HUES64 (cell line): Measurements from ENCODE around the gene NTF4.
A peak's percentile ranks its signal among the peaks of the same experiment; 100 is the strongest.
"Not testable (repeated sequence)": the region's sequence is repeated elsewhere in the genome, so short reads cannot be mapped to it uniquely, and the experiment has no call there.

Experiments
- H3K27ac ChIP-seq: 2 replicates; pipeline ENCODE4 v1.7.0; 2013; ENCODE audit warnings: low read depth, low read length, inconsistent platforms
- H3K27me3 ChIP-seq: 2 replicates; pipeline ENCODE4 v1.6.1; 2013; ENCODE audit warnings: mild to moderate bottlenecking, low read length; ENCODE audit not compliant: insufficient read depth
- H3K36me3 ChIP-seq: 2 replicates; pipeline ENCODE4 v1.6.1; 2013; ENCODE audit warnings: mild to moderate bottlenecking, low read length; ENCODE audit not compliant: insufficient read depth
- H3K4me1 ChIP-seq: 2 replicates; pipeline ENCODE4 v1.6.1; 2013; ENCODE audit warnings: mild to moderate bottlenecking, low read length, moderate library complexity; ENCODE audit not compliant: insufficient read depth
- H3K4me3 ChIP-seq: 2 replicates; pipeline ENCODE4 v1.5.1; 2013; ENCODE audit warnings: mild to moderate bottlenecking, low read length, moderate library complexity
- H3K9ac ChIP-seq: 2 replicates; pipeline ENCODE4 v1.6.1; 2013; ENCODE audit warnings: mild to moderate bottlenecking, low read depth, low read length
- H3K9me3 ChIP-seq: 2 replicates; pipeline ENCODE4 v1.6.1; 2013; ENCODE audit warnings: low read depth, low read length; ENCODE audit not compliant: insufficient read depth
- WGBS: fragments of 150-250, 120-280 bp; methylation state at CpG from one replicate; pipeline ENCODE4 v1.1.7; 2013; ENCODE audit warnings: missing lambda C conversion rate; 5-methylcytosine and 5-hydroxymethylcytosine counted together

Gene NTF4

DNA sequence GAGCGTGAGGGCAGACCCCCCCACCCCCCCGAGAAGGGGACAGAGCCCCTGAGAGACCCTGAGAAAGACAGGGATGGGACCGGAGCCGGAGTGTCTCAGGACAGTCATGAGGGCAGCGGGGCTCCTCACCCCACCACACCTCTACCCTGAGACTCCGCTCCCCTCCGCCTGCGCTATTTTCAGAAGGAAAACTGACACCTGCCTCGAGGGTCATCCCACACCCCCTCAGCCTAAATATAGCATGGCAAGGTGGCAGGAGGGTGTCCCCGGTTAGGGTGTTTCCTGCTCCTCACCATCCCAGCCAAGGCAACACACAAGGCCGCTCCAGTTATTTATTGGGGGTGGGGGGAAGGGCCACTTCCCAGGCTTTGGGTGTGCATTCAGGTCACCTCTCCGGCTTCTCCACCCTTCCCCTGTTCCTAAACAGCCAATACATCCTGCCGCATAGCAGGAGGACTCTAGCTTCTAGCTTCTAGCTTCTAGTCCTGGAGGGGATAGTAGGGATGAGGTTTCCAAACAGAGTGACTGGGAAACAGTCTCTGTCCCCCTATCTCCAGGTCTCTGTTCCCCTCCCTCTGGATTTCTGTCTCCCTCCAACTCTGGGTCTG is 1.4 kb upstream of the NTF4 start:
- no peaks in the 10 kb centered on the region for H3K9me3 ChIP-seq
- no peak overlapping the region for H3K9ac ChIP-seq
- H3K27ac ChIP-seq: no peak overlapping the region
- 63% methylated on average over 10 of the region's 13 CpGs for WGBS
- no peaks in the 10 kb centered on the region for H3K36me3 ChIP-seq
- H3K4me1 ChIP-seq: peaks cover 20% of the 10 kb centered on the region
- 0 out of 2 replicates have a peak overlapping the region, but pooled peaks have one; percentile 17 for H3K4me3 ChIP-seq
- H3K27me3 ChIP-seq: peaks cover 53% of the 10 kb centered on the region

DNA sequence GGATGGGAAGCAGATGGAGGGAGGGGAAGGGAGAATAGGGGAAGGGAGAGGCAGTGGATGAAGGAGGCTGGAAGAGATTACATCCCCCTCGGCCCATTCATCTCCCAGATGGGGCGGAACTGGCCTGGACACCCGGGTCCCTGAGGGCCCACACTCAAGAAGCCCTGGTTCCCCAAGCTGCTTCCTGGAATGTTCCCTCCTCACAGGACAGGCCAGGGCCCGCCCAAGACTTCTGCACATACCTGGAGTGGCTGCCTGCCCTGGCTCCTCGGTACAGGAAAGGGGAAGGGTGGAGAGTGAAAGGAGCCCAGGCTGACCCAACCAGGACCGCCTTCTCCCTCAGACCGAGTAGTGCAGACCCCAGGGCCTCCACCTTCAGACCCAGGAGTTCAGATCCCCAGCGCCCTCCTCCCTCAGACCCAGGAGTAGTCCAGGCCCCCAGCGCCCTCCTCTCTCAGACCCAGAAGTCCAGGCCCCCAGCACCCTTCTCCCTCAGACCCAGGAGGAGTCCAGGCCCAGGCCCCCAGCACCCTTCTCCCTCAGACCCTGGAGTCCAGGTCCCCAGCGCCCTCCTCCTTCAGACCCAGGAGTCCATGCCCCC is 489 bp downstream of the NTF4 start:
- peaks cover 20% of the 10 kb centered on the region for H3K4me1 ChIP-seq
- WGBS: 58% methylated on average over 10 of the region's 10 CpGs
- peak overlapping the region; percentile 49 for H3K4me3 ChIP-seq
- H3K9ac ChIP-seq: no peak overlapping the region
- no peaks in the 10 kb centered on the region for H3K36me3 ChIP-seq
- H3K27ac ChIP-seq: no peak overlapping the region
- H3K27me3 ChIP-seq: peaks cover 43% of the 10 kb centered on the region
- no peaks in the 10 kb centered on the region for H3K9me3 ChIP-seq

DNA sequence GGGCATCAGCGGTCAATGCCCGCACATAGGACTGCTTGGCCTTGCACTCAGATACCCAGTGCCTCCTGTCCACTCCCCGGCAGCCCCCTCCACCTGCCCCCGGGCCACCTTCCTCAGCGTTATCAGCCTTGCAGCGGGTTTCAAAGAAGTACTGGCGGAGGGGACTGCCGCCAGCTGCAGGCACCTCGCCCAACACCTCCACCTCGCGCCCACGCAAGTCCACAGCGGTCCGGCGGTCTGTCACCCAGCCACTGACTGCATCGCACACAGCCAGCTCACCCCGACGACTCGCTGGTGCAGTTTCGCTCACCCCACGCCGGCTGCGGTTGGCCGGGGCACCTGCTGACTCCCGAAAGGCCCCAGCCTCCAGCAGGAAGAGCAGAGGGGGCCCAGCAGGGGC is 3.2 kb downstream of the NTF4 start:
- Histone ChIP-seq H3K9ac (no peak overlapping the region), H3K27ac (no peak overlapping the region), H3K9me3 (no peaks in the 10 kb centered on the region), H3K36me3 (no peaks in the 10 kb centered on the region), H3K4me1 (peaks cover 23% of the 10 kb centered on the region), H3K4me3 (no peak overlapping the region), H3K27me3 (peaks cover 49% of the 10 kb centered on the region)
- WGBS: 84% methylated on average over 25 of the region's 25 CpGs

DNA sequence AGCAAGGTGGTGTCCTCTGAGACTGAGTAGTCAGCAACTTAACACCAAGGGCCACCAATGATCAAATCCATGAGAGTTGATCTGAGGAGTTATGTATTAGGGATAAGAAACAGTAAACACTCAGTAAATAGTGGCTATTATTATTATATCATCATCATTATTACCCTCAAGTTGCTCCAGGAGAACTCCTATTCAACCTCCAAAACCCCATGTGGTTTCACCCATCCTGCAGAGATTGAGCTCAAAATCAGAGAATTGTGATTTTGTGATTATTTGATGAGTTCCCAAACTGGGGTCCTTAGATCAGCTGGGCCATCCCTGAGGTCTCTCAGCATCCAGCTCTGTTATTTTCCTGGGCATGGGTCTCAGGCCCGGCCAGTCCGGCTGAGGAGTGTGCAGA is 3.6 kb downstream of the NTF4 start:
- no peak overlapping the region for H3K9ac ChIP-seq
- H3K4me1 ChIP-seq: peaks cover 19% of the 10 kb centered on the region
- H3K27me3 ChIP-seq: peaks cover 49% of the 10 kb centered on the region
- no peaks in the 10 kb centered on the region for H3K9me3 ChIP-seq
- no peak overlapping the region for H3K27ac ChIP-seq
- 96% methylated on average over 2 of the region's 2 CpGs for WGBS
- H3K36me3 ChIP-seq: no peaks in the 10 kb centered on the region
- no peak overlapping the region for H3K4me3 ChIP-seq

DNA sequence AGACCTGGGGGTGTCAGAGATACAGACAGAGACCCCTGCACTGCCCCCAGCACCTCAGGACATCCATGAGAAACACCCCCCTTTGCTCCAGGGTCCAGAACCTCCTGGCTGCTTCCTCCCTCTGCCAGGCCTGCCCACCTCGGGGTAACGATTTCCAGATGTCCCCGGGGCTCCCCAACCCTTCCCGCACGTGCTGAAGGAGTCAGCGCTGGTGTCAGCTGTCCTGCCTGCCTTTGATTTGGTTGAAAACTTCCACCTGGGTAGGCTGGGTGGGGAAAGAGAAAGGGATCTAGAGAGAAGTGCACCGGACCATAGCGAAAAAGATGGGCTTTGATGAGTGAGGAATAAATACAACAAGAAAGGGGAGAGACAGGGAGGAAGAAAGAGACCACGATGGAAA is 5.6 kb downstream of the NTF4 start:
- Histone ChIP-seq H3K4me3 (no peak overlapping the region), H3K4me1 (peaks cover 7% of the 10 kb centered on the region; the same call in 1 of the 2 replicates), H3K9me3 (no peaks in the 10 kb centered on the region), H3K9ac (no peak overlapping the region), H3K27ac (no peak overlapping the region), H3K27me3 (peaks cover 53% of the 10 kb centered on the region), H3K36me3 (no peaks in the 10 kb centered on the region)
- WGBS: 89% methylated on average over 9 of the region's 9 CpGs

DNA sequence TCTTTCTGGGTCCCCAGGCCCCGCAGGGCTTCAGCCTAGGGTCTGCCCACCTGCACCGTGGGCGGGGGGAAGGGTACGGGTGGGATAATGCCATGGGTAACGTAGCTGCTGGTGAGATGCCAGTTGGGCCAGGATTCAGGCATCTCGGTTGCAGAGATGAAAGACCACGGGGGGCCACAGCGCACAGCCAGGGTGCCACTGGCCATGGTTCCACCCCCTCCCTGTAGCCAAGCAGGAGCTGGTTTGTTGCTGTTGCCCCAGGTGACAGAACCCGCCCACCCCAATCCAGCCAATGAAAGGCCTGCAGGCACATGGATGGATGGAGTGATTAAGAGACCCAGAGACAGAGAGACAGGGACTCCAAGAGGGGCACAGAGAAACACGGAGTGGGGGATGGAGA is 6.1 kb downstream of the NTF4 start:
- Histone ChIP-seq H3K27me3 (peaks cover 53% of the 10 kb centered on the region), H3K27ac (no peak overlapping the region), H3K4me1 (0 out of 2 replicates have a peak, but pooled peaks cover 3% of the 10 kb centered on the region), H3K9ac (no peak overlapping the region), H3K4me3 (no peak overlapping the region), H3K9me3 (no peaks in the 10 kb centered on the region), H3K36me3 (no peaks in the 10 kb centered on the region)
- 80% methylated on average over 10 of the region's 10 CpGs for WGBS

DNA sequence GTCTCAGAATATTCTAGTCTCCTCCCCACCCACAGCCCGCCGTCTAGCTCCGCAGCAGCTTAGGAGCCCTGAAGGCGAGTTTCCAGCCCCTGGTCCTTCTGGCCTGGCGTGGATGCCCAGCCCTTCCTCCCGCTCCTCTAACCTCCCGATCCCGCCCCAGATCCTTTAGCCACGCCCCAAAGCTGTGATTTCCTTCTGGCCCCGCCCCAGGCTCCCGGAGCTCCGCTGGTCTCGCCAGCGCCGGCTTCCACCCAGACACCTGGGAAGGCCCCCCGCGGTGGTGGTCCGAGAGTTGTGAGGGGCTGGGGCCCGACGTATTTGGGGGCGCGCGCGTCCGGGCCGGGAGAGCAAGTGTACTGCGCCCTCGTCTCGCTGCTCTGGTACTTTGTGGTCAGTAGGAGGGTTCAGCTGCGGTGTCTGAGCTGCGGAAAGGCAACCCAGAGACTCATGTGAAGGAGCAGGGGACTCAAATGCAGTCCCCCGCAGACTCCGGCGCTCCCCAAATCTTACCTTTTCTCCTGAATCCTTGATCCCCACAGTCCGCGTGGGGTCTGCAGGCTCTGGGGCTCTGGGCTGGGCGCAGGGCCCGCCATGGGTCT is 6.9 kb downstream of the NTF4 start, which contains the start of gene CGB7:
Gene CGB7 (minus strand): TSS at position 114 of the 599 bp plus-strand sequence. CDS start 2,374 bp downstream, outside the sequence.
- Histone ChIP-seq H3K27me3 (peaks cover 53% of the 10 kb centered on the region), H3K9ac (no peak within 1 kb of the TSS), H3K27ac (no peak within 1 kb of the TSS), H3K36me3 (no peaks in the 10 kb centered on the region), H3K4me1 (0 out of 2 replicates have a peak, but pooled peaks cover 3% of the 10 kb centered on the region), H3K4me3 (peak within 1 kb of the TSS; percentile 63), H3K9me3 (no peaks in the 10 kb centered on the region)
- WGBS: 13% methylated on average over 38 of the region's 38 CpGs

DNA sequence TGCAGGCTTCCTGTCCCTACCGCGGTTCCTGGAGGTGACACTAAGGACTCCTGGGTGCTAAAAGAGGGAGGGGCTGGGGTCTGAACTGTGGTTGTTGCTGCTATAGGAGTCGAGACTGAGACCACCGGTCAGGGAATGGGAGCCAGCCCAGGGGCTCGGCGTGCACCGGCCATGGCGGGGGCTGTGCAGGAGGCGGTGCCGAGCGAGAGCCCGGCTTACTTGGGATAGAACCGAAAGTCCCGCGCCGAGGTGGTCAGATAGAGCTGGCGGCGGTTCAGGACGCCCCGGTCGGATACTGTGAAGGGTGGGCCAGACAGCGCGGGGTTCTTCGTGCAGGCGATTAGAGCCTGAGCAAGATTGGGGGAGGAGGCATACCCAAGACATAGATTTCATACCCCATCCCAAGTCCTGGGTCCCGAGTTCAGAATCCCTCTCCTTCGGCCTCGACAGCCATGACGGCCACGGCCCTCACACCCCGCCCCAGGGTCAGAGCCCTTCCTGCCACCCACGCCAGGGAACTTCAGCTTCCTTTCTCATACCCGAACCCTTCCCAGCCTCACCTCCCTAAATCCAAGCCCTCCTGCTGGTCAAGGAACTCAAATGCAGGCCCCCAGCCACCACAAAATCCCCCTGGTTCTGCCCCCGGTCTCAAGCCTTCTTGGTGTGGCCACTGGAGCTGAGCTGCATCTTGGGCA is 7.6 kb downstream of the NTF4 start:
- Histone ChIP-seq H3K4me3 (peak overlapping the region; percentile 63), H3K27me3 (peaks cover 53% of the 10 kb centered on the region)
- H3K9ac ChIP-seq, H3K36me3 ChIP-seq, H3K4me1 ChIP-seq, H3K9me3 ChIP-seq, H3K27ac ChIP-seq: not testable (repeated sequence)
- WGBS: 8% methylated on average over 31 of the region's 34 CpGs

DNA sequence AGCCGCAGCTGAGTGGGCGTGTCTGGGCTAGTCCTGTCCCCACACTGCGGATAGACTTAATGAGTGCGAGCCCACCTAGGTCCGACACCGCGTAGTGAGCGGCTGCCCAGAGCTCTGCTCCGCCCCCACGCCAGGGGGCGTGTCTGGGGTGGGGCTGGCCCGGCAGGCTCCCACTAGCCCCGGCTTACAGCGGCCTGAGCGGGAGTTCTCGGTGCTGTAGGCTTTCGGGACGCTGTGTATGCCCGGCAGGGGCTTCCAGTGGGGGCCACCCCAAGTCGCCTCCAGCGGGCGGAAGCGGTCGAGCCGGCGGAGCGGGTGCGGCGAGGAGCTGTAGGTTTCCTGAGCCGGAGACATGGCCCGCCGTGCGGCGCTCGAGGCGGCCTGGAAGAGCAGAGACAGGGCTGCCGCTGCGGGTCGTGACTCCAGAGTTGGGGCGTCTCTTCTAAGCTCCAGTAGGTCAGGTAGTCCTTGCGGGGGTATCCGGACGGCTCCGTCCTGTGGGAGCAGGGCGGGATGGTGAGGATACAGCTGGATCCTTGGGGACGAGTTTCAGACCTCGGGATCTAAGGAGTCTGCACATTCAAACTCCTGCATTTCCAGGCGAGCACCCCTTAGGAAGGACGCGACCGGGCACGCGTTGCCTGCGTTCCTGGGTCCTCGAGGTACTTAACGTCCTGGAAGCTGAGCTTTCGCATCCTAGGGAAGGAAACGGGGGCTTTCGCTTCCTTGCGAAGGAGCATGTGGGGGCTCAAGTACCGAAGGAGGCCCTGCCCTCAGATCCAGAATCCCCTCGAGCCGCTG is 8.3 kb downstream of the NTF4 start:
- 2% methylated on average over 63 of the region's 63 CpGs for WGBS
- Histone ChIP-seq H3K4me1 (0 out of 2 replicates have a peak, but pooled peaks cover 3% of the 10 kb centered on the region), H3K27me3 (peaks cover 53% of the 10 kb centered on the region), H3K4me3 (peak overlapping the region; percentile 63), H3K9ac (no peak overlapping the region), H3K27ac (no peak overlapping the region), H3K36me3 (no peaks in the 10 kb centered on the region), H3K9me3 (no peaks in the 10 kb centered on the region)

DNA sequence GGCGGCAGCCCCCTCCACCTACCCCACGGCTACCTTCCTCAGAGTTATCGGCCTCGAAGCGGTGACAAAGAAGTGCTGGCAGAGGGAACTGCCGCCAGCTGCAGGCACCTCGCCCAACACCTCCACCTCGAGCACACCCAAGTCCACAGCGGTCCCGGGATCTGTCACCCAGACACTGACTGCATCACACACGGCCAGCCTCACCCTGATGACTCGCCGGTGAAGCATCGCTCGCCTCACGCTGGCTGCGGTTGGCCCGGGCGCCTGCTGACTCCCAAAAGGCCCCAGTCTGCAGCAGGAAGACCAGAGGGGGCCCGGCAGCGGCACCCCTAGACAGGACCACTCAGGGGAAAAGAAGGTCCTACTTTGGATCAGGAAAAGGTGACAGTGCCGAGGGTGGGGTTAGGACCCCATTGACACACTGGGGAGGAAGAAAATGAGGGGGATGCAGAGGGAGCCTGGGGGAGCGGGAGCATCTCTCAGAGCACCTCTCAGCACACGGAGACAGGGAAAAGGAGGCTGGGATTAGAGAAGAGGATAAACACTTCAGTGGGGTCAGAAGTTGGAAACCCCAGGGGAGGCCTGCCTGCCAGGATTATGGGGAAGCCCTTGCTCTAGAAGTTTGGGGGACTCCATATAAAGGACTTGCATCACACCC is 14.1 kb downstream of the NTF4 start:
- 72% methylated on average over 24 of the region's 24 CpGs for WGBS
- H3K27ac ChIP-seq, H3K4me1 ChIP-seq, H3K9me3 ChIP-seq, H3K36me3 ChIP-seq, H3K9ac ChIP-seq, H3K4me3 ChIP-seq, H3K27me3 ChIP-seq: not testable (repeated sequence)
